CD4-positive, alpha-beta T cell treated with Interleukin-17A for 4 hours (primary cell): ENCODE measurements around the gene BOC.

Experiments
- DNase-seq: peaks from one replicate; pipeline ENCODE4 v3.0.0-alpha.2; 2020; ENCODE audit warnings: mixed read lengths

BOC gene

GRCh38 chr3:113292933-113293332 is 81.6 kb downstream of the BOC start:
- no peak for DNase-seq

GRCh38 chr3:113293348-113293747 is 82.0 kb downstream of the BOC start:
- no peak for DNase-seq

GRCh38 chr3:113295463-113295862 is 84.1 kb downstream of the BOC start:
- DNase-seq = no peak

- DNase-seq = no peak
Observed at GRCh38 chr3:113297287-113297686, 85.9 kb downstream of the BOC start.

GRCh38 chr3:113297841-113298240 is 86.5 kb downstream of the BOC start:
- no peak for DNase-seq

GRCh38 chr3:113300596-113300995 is 89.2 kb downstream of the BOC start:
- no peak for DNase-seq

GRCh38 chr3:113304102-113304501 is 92.7 kb downstream of the BOC start:
- DNase-seq = no peak

GRCh38 chr3:113304856-113305540 is 93.6 kb downstream of the BOC start:
- no peak for DNase-seq

- DNase-seq = no peak
Observed at GRCh38 chr3:113310960-113311359, 99.6 kb downstream of the BOC start.

- DNase-seq = no peak
Observed at GRCh38 chr3:113312416-113312815, 101.1 kb downstream of the BOC start.

- no peak for DNase-seq
Observed at GRCh38 chr3:113314923-113315322, 103.6 kb downstream of the BOC start.

GRCh38 chr3:113329757-113330156 is 118.4 kb downstream of the BOC start:
- DNase-seq = no peak

- no peak for DNase-seq
Observed at GRCh38 chr3:113330742-113331141, 119.4 kb downstream of the BOC start.

GRCh38 chr3:113331187-113331586 is 119.8 kb downstream of the BOC start:
- no peak for DNase-seq
